Esophagus squamous epithelium (tissue), 5 donors: ENCODE data around the gene PRPF39. TPM values are rescaled to one million over a fixed set of nuclear protein-coding genes. Genes with fewer than 3 reads are reported as not detected.

ENCODE experiments used
- DNase-seq: peaks from one replicate; lab custom pipeline; 2025; lab: John Stamatoyannopoulos, UW
- H3K27ac ChIP-seq, 4 donors: fragments of 200-600 bp; sonication (generic); one replicate each; pipeline ENCODE4 v1.5.1; 2016 to 2019; ENCODE audit warnings: mild to moderate bottlenecking in 1 of 4
- H3K27me3 ChIP-seq, 4 donors: fragments of 200-600 bp; sonication (generic); 1 replicate in 3 of 4; 2 replicates in 1 of 4; pipeline versions ENCODE4 v1.5.1 to v1.6.0; 2017 to 2021; ENCODE audit warnings: antibody characterized with exemption in 1 of 4
- H3K36me3 ChIP-seq, 3 donors: fragments of 200-600 bp; sonication (generic); one replicate each; pipeline ENCODE4 v1.5.1; 2016 to 2019
- H3K4me1 ChIP-seq, 3 donors: fragments of 200-600 bp; sonication (generic); one replicate each; pipeline ENCODE4 v1.5.1; 2017 to 2019
- H3K4me3 ChIP-seq, 4 donors: fragments of 200-600 bp; sonication (generic); 1 replicate in 3 of 4; 2 replicates in 1 of 4; pipeline ENCODE4 v1.5.1; 2016 to 2019; ENCODE audit warnings: mild to moderate bottlenecking in 2 of 4, moderate library complexity in 1 of 4
- H3K9me3 ChIP-seq, 3 donors: fragments of 200-600 bp; sonication (generic); one replicate each; pipeline ENCODE4 v1.5.1; 2016 to 2019
- CTCF ChIP-seq, 6 experiments: fragments of 450-650 bp in 4 of 6; fragments of 200-600 bp in 2 of 6; sonication (generic) in 2 of 6; IDR thresholded peaks; one replicate each; pipeline ENCODE4 v1.5.1; 2016 to 2019; ENCODE audit warnings: antibody characterized with exemption in 6 of 6, mild to moderate bottlenecking in 4 of 6, moderate library complexity in 4 of 6
- POLR2A ChIP-seq, 4 donors: fragments of 450-650 bp; IDR thresholded peaks; one replicate each; pipeline ENCODE4 v1.6.1; 2017; ENCODE audit warnings: antibody characterized with exemption in 4 of 4, mild to moderate bottlenecking in 4 of 4, moderate library complexity in 3 of 4
- WGBS, 2 donors: methylation state at CpG; one replicate each; pipeline ENCODE4 v1.1.5; 2018; 5-methylcytosine and 5-hydroxymethylcytosine counted together
- intact Hi-C: fragments of 100-400 bp; cut with DNase I; formaldehyde crosslinking; loops from one replicate; pipeline ENCODE4 v1.15.0; 2022
- total RNA-seq, 4 donors: library from RNA; depleted of rRNA; stranded (reverse); fragments of >200 nt; gene quantifications; one replicate each; pipeline ENCODE4 v1.1.0, GENCODE V29; 2016
- donor health status: DM: yes; HTN: yes; CAD: no.

The PRPF39 gene
- total RNA-seq, 4 donors from 2014 or later = 6.9 to 39.9 (median 19.2) TPM

- intact Hi-C loops = no loop called here
- TF ChIP-seq CTCF (IDR thresholded peaks at IDR 0.05) = no peak
- TF ChIP-seq POLR2A (IDR thresholded peaks at IDR 0.05) = no peak
- 100% methylated on average over 1 to 2 of the region's 2 CpGs for WGBS, 2 donors
- no peak for DNase-seq
- Histone ChIP-seq H3K27ac (no peak overlapping the region), H3K27me3 (no peaks in the 10 kb centered on the region), H3K4me3 (no peak overlapping the region), H3K36me3 (peaks cover 0 to 45% (median 7%) of the 10 kb centered on the region in 3 donors), H3K9me3 (no peaks in the 10 kb centered on the region), H3K4me1 (no peaks in the 10 kb centered on the region)
Measured at GRCh38 chr14:45039390-45039789, 44.5 kb upstream of the PRPF39 start.

GRCh38 chr14:45041641-45042040, 42.3 kb upstream of the PRPF39 start:
- H3K27ac ChIP-seq = no peak overlapping the region
- TF ChIP-seq POLR2A (IDR thresholded peaks at IDR 0.05) = no peak
- TF ChIP-seq CTCF (IDR thresholded peaks at IDR 0.05) = no peak
- DNase-seq = no peak

GRCh38 chr14:45044638-45045037, 39.3 kb upstream of the PRPF39 start:
- TF ChIP-seq POLR2A (IDR thresholded peaks at IDR 0.05) (no peak), CTCF (IDR thresholded peaks at IDR 0.05) (no peak)
- no peaks in the 10 kb centered on the region for H3K4me1 ChIP-seq
- DNase-seq = no peak
- H3K36me3 ChIP-seq = peaks cover 0 to 43% (median 0%) of the 10 kb centered on the region in 3 donors
- no peak overlapping the region for H3K4me3 ChIP-seq
- 91% methylated on average over 5 of the region's 5 CpGs for WGBS, 2 donors
- no peak overlapping the region for H3K27ac ChIP-seq
- no peaks in the 10 kb centered on the region for H3K9me3 ChIP-seq
- intact Hi-C loops = no loop called here
- no peaks in the 10 kb centered on the region for H3K27me3 ChIP-seq

More at GRCh38 chr14:45041641-45042040, 42.3 kb upstream of the PRPF39 start:
- intact Hi-C loops = no loop called here
- Histone ChIP-seq H3K27me3 (no peaks in the 10 kb centered on the region), H3K9me3 (no peaks in the 10 kb centered on the region), H3K4me1 (no peaks in the 10 kb centered on the region), H3K4me3 (no peak overlapping the region), H3K36me3 (peaks cover 0 to 51% (median 7%) of the 10 kb centered on the region in 3 donors)
- WGBS, 2 donors = 92% methylated on average over 5 of the region's 5 CpGs

- Histone ChIP-seq H3K36me3 (peaks cover 0 to 70% (median 0%) of the 10 kb centered on the region in 3 donors), H3K4me3 (no peak overlapping the region), H3K27ac (no peak overlapping the region), H3K27me3 (no peaks in the 10 kb centered on the region), H3K4me1 (no peaks in the 10 kb centered on the region), H3K9me3 (no peaks in the 10 kb centered on the region)
- no peak for DNase-seq
- intact Hi-C loops = no loop called here
- 92 to 100% methylated on average over 1 of the region's 2 CpGs for WGBS, 2 donors
- TF ChIP-seq CTCF (IDR thresholded peaks at IDR 0.05) (no peak), POLR2A (IDR thresholded peaks at IDR 0.05) (no peak)
Measured at GRCh38 chr14:45048385-45048784, 35.5 kb upstream of the PRPF39 start.

GRCh38 chr14:45051180-45051579, 32.7 kb upstream of the PRPF39 start:
- TF ChIP-seq POLR2A (IDR thresholded peaks at IDR 0.05) = no peak
- no peak for TF ChIP-seq CTCF (IDR thresholded peaks at IDR 0.05)
- no peak overlapping the region for H3K4me3 ChIP-seq
- H3K27me3 ChIP-seq = no peaks in the 10 kb centered on the region
- intact Hi-C loops = no loop called here
- DNase-seq = no peak
- H3K9me3 ChIP-seq = no peaks in the 10 kb centered on the region
- H3K27ac ChIP-seq = no peak overlapping the region
- no peaks in the 10 kb centered on the region for H3K4me1 ChIP-seq
- peaks cover 0 to 87% (median 0%) of the 10 kb centered on the region in 3 donors for H3K36me3 ChIP-seq
